Measurements from ENCODE around the gene CYP1B1. TPM values are rescaled to one million over a fixed set of nuclear protein-coding genes. Genes with fewer than 3 reads are reported as not detected.

Gene CYP1B1
- total and polyA plus RNA-seq, 2 of the 4 experiments (the other 2 are of a cell fraction): 0.65 to 1.1 TPM

DNA sequence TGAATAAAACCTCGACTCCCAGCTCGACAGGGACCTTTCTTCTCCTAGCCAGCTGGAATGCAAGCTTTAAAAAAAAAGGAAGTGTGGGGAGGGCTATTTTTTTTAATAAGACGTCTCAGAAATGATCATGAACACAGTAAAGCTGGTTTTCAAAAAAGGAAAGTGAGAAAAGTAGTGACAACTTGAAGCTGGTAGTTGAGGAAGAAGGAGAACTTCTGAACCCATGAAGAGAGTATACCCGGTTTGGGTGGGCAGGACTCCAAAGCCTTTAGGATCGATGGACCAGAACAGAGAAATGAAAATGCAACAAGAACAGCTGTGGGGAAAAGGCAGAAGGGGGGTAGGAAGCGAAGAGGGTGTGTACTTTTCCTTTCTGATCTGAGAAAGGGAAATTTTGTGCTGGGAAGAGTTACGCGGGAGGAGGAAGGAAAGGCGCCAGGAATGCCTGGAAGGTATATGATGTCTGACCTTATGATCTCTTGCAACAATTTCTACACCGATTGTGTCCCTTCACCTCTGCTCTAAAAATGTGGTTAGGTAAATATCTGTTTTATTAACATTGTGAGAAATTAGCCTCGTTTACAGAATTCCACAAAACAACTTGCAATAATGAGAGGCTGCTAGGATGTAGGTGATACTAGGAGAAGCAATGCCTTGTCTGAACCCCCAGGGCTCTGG is 22.6 kb upstream of the CYP1B1 start:
- H3K36me3 ChIP-seq (ENCODE audit: control insufficient read depth, insufficient read depth, low read length): no peaks in the 10 kb centered on the region
- POLR2A ChIA-PET (ENCODE audit: unreplicated experiment): no interaction called here
- CTCF ChIA-PET: no interaction called here
- H3K9me1 ChIP-seq (ENCODE audit: insufficient read depth, low read length): peaks cover 9% of the 10 kb centered on the region
- H3K27ac ChIP-seq (ENCODE audit: insufficient read depth, low read length): peak overlapping the region; percentile 18; the same call in 1 of the 2 replicates
- peak overlapping the region; percentile 19; the same call in 1 of the 2 replicates for H3K4me2 ChIP-seq (ENCODE audit: low read depth, low read length)
- H4K91ac ChIP-seq (ENCODE audit: insufficient read depth, low read depth, low read length): peak overlapping the region; percentile 57; the same call in 1 of the 2 replicates
- H4K20me1 ChIP-seq (ENCODE audit: insufficient read depth, low read length): no peaks in the 10 kb centered on the region
- intact Hi-C loops (cut with micrococcal nuclease) (no loop called here), in situ Hi-C loops (cut with MboI; ENCODE audit: low sequenced_read_pairs) (no loop called here), dilution Hi-C loops (cut with HindIII; ENCODE audit: low sequenced_read_pairs, unreplicated experiment) (no loop called here)
- DNase-seq (no peak), ATAC-seq (ENCODE audit: low read depth) (no peak)
- no peak overlapping the region for H2AK5ac ChIP-seq (ENCODE audit: low read depth, low read length)
- H3K9ac ChIP-seq (ENCODE audit: low read depth, low read length): peak overlapping the region; percentile 41; the same call in 1 of the 2 replicates
- no peak overlapping the region; the same call in 1 of the 2 replicates for H3K18ac ChIP-seq (ENCODE audit: low read depth, low read length)
- H4K8ac ChIP-seq (ENCODE audit: low read depth in 2 of 2, low read length in 2 of 2): peak overlapping the region; percentile 13 to 71; a peak in 2 of 4 replicates
- peak overlapping the region; percentile 33 for H2AFZ ChIP-seq (replicated peaks; ENCODE audit: low read length, poor library complexity)
- no peak overlapping the region for H3K23ac ChIP-seq (ENCODE audit: low read depth, low read length)
- peak overlapping the region; percentile 39 for H2BK120ac ChIP-seq (ENCODE audit: low read depth, low read length)
- no peak overlapping the region; the same call in 1 of the 2 replicates for H4K5ac ChIP-seq (ENCODE audit: low read depth, low read length)
- peak overlapping the region; percentile 53 for H2BK20ac ChIP-seq (ENCODE audit: low read depth, low read length)
- H3K4me3 ChIP-seq (ENCODE audit: insufficient read depth, low read depth, low read length): no peak overlapping the region
- peaks cover 15% of the 10 kb centered on the region for H3K27me3 ChIP-seq (ENCODE audit: control insufficient read depth, insufficient read depth, low read length)
- H3K4ac ChIP-seq (ENCODE audit: low read depth, low read length): peak overlapping the region; percentile 25; the same call in 1 of the 2 replicates
- no peaks in the 10 kb centered on the region for H3K9me3 ChIP-seq (ENCODE audit: control insufficient read depth, insufficient read depth, low read length)
- BruUV-seq (replicated peaks): no TSS peak
- H2BK15ac ChIP-seq (ENCODE audit: low read depth, low read length): no peak overlapping the region
- no peak overlapping the region for H2BK5ac ChIP-seq (ENCODE audit: low read depth, low read length, poor library complexity, severe bottlenecking)
- no peaks in the 10 kb centered on the region for H3K79me1 ChIP-seq (ENCODE audit: low read depth in 1 of 2, low read length in 2 of 2)
- H2AK9ac ChIP-seq (replicated peaks; ENCODE audit: low read depth, low read length, poor library complexity): no peak overlapping the region
- WGBS, 2 experiments (ENCODE audit: extremely low coverage in 2 of 2, insufficient read length in 1 of 2): 40% methylated on average over 4 of the region's 11 CpGs; no CpG with 5 or more reads in 1 of the 2 experiments
- no peak overlapping the region for H3K56ac ChIP-seq (ENCODE audit: extremely low read depth, insufficient read depth, low read length)
- H3K14ac ChIP-seq (replicated peaks; ENCODE audit: low read depth, low read length): 0 out of 2 replicates have a peak overlapping the region, but pooled peaks have one; percentile 13
- H3K4me1 ChIP-seq (ENCODE audit: control insufficient read depth, insufficient read depth, low read length): peaks cover 9% of the 10 kb centered on the region
- TF ChIP-seq, protein P1, sequence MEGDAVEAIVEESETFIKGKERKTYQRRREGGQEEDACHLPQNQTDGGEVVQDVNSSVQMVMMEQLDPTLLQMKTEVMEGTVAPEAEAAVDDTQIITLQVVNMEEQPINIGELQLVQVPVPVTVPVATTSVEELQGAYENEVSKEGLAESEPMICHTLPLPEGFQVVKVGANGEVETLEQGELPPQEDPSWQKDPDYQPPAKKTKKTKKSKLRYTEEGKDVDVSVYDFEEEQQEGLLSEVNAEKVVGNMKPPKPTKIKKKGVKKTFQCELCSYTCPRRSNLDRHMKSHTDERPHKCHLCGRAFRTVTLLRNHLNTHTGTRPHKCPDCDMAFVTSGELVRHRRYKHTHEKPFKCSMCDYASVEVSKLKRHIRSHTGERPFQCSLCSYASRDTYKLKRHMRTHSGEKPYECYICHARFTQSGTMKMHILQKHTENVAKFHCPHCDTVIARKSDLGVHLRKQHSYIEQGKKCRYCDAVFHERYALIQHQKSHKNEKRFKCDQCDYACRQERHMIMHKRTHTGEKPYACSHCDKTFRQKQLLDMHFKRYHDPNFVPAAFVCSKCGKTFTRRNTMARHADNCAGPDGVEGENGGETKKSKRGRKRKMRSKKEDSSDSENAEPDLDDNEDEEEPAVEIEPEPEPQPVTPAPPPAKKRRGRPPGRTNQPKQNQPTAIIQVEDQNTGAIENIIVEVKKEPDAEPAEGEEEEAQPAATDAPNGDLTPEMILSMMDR (conservative IDR thresholded peaks at IDR 0.05; ENCODE audit: low read depth, low read length): no peak
- TF ChIP-seq MAZ (IDR thresholded peaks at IDR 0.05; ENCODE audit: borderline replicate concordance, low read depth, low read length) (no peak), SMC3 (IDR thresholded peaks at IDR 0.05; ENCODE audit: low read depth, low read length) (no peak), RAD21 (IDR thresholded peaks at IDR 0.05; ENCODE audit: low read length) (no peak), POLR2A (IDR thresholded peaks at IDR 0.05; ENCODE audit: low read depth, low read length) (no peak), RFX5 (IDR thresholded peaks at IDR 0.05; ENCODE audit: low read depth, low read length) (no peak), NFE2L2 (IDR thresholded peaks at IDR 0.05; ENCODE audit: low read depth, low read length) (no peak), CEBPB (IDR thresholded peaks at IDR 0.05; ENCODE audit: low read depth, low read length) (no peak), RCOR1 (IDR thresholded peaks at IDR 0.05; ENCODE audit: insufficient replicate concordance, low read length) (no peak), BHLHE40 (IDR thresholded peaks at IDR 0.05; ENCODE audit: low read depth, low read length) (no peak), MXI1 (IDR thresholded peaks at IDR 0.05; ENCODE audit: borderline replicate concordance, low read depth, low read length) (no peak), MAFK (IDR thresholded peaks at IDR 0.05; ENCODE audit: low read depth, low read length) (no peak), FOS (IDR thresholded peaks at IDR 0.05; ENCODE audit: low read depth, low read length) (no peak)
- TF ChIP-seq, protein P2, sequence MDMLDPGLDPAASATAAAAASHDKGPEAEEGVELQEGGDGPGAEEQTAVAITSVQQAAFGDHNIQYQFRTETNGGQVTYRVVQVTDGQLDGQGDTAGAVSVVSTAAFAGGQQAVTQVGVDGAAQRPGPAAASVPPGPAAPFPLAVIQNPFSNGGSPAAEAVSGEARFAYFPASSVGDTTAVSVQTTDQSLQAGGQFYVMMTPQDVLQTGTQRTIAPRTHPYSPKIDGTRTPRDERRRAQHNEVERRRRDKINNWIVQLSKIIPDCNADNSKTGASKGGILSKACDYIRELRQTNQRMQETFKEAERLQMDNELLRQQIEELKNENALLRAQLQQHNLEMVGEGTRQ (IDR thresholded peaks at IDR 0.05; ENCODE audit: low read depth, low read length): no peak
- TF ChIP-seq, protein P3, sequence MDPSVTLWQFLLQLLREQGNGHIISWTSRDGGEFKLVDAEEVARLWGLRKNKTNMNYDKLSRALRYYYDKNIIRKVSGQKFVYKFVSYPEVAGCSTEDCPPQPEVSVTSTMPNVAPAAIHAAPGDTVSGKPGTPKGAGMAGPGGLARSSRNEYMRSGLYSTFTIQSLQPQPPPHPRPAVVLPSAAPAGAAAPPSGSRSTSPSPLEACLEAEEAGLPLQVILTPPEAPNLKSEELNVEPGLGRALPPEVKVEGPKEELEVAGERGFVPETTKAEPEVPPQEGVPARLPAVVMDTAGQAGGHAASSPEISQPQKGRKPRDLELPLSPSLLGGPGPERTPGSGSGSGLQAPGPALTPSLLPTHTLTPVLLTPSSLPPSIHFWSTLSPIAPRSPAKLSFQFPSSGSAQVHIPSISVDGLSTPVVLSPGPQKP (IDR thresholded peaks at IDR 0.05; ENCODE audit: borderline replicate concordance, low read depth, low read length): no peak

Measured in IMR-90 (cell line).